GM12878 (cell line): ENCODE measurements around the gene BRWD1. TPM values are rescaled to one million over a fixed set of nuclear protein-coding genes. Genes with fewer than 3 reads are reported as not detected.

Experiments
- ASH2L ChIP-seq: fragments of 300-600, 200-600 bp; sonication (generic); IDR thresholded peaks from 2 replicates; pipeline ENCODE4 v1.6.1; 2017; ENCODE audit warnings: low read depth, mild to moderate bottlenecking, borderline replicate concordance
- BMI1 ChIP-seq: fragments of 450-650 bp; IDR thresholded peaks from 2 replicates; pipeline ENCODE4 v1.6.1; 2016; ENCODE audit warnings: mild to moderate bottlenecking, moderate library complexity, borderline replicate concordance
- HCFC1 ChIP-seq: fragments of 150-350 bp; IDR thresholded peaks from 2 replicates; pipeline ENCODE4 v1.6.1; 2014; ENCODE audit warnings: low read length
- IKZF2 ChIP-seq, 2 experiments: fragments of 450-650 bp; IDR thresholded peaks; 2 replicates each; pipeline ENCODE4 v1.6.1; 2017; ENCODE audit warnings: mild to moderate bottlenecking in 2 of 2, moderate library complexity in 2 of 2
- KLF5 ChIP-seq: fragments of 450-650 bp; IDR thresholded peaks from 2 replicates; pipeline ENCODE4 v1.6.1; 2014; ENCODE audit warnings: mild to moderate bottlenecking; ENCODE audit not compliant: partially characterized antibody
- RCOR1 ChIP-seq: conservative IDR thresholded peaks from 2 replicates; pipeline ENCODE4 v1.6.1; 2012; ENCODE audit warnings: low read depth, low read length, improper control_type of control experiment
- RUNX3 ChIP-seq: IDR thresholded peaks from 2 replicates; pipeline ENCODE4 v1.6.1; 2012; ENCODE audit warnings: low read length, inconsistent platforms
- ZNF217 ChIP-seq: fragments of 450-650 bp; IDR thresholded peaks from 2 replicates; pipeline ENCODE4 v1.6.1; 2017; ENCODE audit warnings: antibody characterized with exemption, mild to moderate bottlenecking
- ZNF24 ChIP-seq: fragments of 450-650 bp; IDR thresholded peaks from 2 replicates; pipeline ENCODE4 v1.6.1; 2017; ENCODE audit warnings: antibody characterized with exemption, mild to moderate bottlenecking
- polyA plus RNA-seq, 11 experiments: library from polyadenylated mRNA; depleted of rRNA in 4 of 11; unstranded in 6 of 11; stranded (reverse) in 5 of 11; fragments of >200 nt; fragmentation: Nextera tagmentation in 4 of 11; fragmentation: Illumina TruSeq in 1 of 11; extraction: Ambion mirVana in 4 of 11; extraction: Trizol in 1 of 11; gene quantifications; 1 replicate in 1 of 11; 2 replicates in 10 of 11; pipeline versions ENCODE4 v1.2.1 to v1.2.3, GENCODE V29; 2011 to 2016; ENCODE audit warnings: inconsistent platforms in 2 of 11, missing spikeins in 2 of 11, low read depth in 1 of 11
- total RNA-seq, 4 experiments: library from RNA; depleted of rRNA in 3 of 4; stranded (reverse); fragments of >200 nt in 3 of 4; fragmentation: Illumina TruSeq in 1 of 4; extraction: Trizol in 1 of 4; gene quantifications; 2 replicates each; pipeline versions ENCODE4 v1.2.1 to v1.2.3, GENCODE V29; 2013 to 2021
- TF ChIP-seq, protein P1 (sequence below): fragments of 450-650 bp; IDR thresholded peaks from 2 replicates; pipeline ENCODE4 v1.6.1; 2018; ENCODE audit warnings: borderline replicate concordance, mild to moderate bottlenecking; ENCODE audit not compliant: partially characterized antibody
- TF ChIP-seq, protein P2 (sequence below): fragments of 450-650 bp; formaldehyde crosslinking; IDR thresholded peaks from 2 replicates; pipeline ENCODE4 v1.4.0; 2022; ENCODE audit warnings: mild to moderate bottlenecking, moderate library complexity
- TF ChIP-seq, protein P3 (sequence below): IDR thresholded peaks from 2 replicates; pipeline ENCODE4 v1.6.1; 2012; ENCODE audit warnings: low read length, inconsistent platforms
- TF ChIP-seq, protein P4 (sequence below): IDR thresholded peaks from 2 replicates; pipeline ENCODE4 v1.6.1; 2012; ENCODE audit warnings: mild to moderate bottlenecking, low read depth, low read length
- TF ChIP-seq, protein P5 (sequence below): fragments of 450-650 bp; IDR thresholded peaks from 2 replicates; pipeline ENCODE4 v1.6.1; 2016; ENCODE audit warnings: mild to moderate bottlenecking, moderate library complexity, borderline replicate concordance

BRWD1 gene
- total and polyA plus RNA-seq, 10 of the 15 experiments (the other 5 are each of a cell fraction or from before 2014, with no cell fraction given), result 3.1 to 19.0 (median 13.5) TPM

DNA sequence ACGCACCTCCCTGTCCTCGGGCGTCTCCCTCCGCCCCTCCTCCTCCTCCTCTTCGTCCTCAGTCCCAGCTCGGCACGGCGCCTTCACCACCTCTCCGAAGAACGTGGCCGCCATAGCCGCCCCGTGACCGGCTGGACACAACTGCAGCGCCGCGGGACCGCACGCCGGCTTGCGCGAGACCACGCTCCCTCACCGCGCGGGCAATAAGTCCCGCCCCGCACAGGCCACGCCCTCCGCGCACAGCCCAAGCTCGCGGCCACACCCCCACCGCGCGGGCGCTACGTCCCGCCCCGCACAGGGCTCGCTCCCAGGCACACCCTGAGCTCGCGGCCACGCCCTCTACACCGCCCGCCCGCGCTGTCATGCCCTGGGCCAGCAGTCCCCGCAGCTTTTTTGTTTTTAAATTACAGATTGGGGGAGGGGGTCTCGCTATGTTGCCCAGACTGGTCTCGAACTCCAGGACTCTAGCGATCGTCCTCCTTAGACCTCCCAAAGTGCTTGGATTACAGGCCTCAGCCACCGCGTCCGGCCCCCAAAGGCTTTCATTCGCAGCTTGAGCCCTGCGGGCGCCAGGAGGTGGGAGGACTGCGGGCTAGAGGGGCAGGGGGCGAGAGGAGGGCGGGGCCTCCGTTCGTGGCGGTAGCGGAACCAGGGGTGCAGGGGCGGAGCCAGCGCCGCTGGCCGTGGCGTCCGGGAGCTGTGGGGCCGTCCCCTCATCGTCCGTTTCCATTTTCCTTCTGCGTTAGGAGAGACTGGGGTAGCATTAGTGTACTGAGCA lies 130.0 kb downstream of the BRWD1 start, which contains the start of gene PSMG1 (continued):
- TF ChIP-seq, protein P1, sequence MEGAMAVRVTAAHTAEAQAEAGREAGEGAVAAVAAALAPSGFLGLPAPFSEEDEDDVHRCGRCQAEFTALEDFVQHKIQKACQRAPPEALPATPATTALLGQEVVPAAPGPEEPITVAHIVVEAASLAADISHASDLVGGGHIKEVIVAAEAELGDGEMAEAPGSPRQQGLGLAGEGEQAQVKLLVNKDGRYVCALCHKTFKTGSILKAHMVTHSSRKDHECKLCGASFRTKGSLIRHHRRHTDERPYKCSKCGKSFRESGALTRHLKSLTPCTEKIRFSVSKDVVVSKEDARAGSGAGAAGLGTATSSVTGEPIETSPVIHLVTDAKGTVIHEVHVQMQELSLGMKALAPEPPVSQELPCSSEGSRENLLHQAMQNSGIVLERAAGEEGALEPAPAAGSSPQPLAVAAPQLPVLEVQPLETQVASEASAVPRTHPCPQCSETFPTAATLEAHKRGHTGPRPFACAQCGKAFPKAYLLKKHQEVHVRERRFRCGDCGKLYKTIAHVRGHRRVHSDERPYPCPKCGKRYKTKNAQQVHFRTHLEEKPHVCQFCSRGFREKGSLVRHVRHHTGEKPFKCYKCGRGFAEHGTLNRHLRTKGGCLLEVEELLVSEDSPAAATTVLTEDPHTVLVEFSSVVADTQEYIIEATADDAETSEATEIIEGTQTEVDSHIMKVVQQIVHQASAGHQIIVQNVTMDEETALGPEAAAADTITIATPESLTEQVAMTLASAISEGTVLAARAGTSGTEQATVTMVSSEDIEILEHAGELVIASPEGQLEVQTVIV, result no peak
- peak; percentile 70 for TF ChIP-seq KLF5
- no peak for TF ChIP-seq RCOR1
- TF ChIP-seq BMI1, result no peak
- TF ChIP-seq ASH2L, result peak; percentile 23; the same call in 1 of the 2 replicates
- no peak for TF ChIP-seq HCFC1
- TF ChIP-seq, protein P2, sequence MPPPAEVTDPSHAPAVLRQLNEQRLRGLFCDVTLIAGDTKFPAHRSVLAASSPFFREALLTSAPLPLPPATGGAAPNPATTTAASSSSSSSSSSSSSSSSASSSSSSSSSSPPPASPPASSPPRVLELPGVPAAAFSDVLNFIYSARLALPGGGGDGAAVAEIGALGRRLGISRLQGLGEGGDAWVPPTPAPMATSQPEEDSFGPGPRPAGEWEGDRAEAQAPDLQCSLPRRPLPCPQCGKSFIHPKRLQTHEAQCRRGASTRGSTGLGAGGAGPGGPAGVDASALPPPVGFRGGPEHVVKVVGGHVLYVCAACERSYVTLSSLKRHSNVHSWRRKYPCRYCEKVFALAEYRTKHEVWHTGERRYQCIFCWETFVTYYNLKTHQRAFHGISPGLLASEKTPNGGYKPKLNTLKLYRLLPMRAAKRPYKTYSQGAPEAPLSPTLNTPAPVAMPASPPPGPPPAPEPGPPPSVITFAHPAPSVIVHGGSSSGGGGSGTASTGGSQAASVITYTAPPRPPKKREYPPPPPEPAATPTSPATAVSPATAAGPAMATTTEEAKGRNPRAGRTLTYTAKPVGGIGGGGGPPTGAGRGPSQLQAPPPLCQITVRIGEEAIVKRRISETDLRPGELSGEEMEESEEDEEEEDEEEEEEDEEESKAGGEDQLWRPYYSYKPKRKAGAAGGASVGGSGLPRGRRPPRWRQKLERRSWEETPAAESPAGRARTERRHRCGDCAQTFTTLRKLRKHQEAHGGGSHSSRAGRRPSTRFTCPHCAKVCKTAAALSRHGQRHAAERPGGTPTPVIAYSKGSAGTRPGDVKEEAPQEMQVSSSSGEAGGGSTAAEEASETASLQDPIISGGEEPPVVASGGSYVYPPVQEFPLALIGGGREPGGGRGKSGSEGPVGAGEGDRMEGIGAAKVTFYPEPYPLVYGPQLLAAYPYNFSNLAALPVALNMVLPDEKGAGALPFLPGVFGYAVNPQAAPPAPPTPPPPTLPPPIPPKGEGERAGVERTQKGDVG (CRISPR knock-in tag), result no peak
- TF ChIP-seq, protein P3, sequence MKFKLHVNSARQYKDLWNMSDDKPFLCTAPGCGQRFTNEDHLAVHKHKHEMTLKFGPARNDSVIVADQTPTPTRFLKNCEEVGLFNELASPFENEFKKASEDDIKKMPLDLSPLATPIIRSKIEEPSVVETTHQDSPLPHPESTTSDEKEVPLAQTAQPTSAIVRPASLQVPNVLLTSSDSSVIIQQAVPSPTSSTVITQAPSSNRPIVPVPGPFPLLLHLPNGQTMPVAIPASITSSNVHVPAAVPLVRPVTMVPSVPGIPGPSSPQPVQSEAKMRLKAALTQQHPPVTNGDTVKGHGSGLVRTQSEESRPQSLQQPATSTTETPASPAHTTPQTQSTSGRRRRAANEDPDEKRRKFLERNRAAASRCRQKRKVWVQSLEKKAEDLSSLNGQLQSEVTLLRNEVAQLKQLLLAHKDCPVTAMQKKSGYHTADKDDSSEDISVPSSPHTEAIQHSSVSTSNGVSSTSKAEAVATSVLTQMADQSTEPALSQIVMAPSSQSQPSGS, result no peak
- no peak; the same call in 1 of the 2 replicates for TF ChIP-seq RUNX3
- peak; percentile 92; the same call in 1 of the 2 replicates for TF ChIP-seq ZNF217
- no peak for TF ChIP-seq ZNF24
- TF ChIP-seq IKZF2 (IDR thresholded peaks at IDR 0.05), result no peak; a peak in 1 of 4 replicates
- TF ChIP-seq, protein P4, sequence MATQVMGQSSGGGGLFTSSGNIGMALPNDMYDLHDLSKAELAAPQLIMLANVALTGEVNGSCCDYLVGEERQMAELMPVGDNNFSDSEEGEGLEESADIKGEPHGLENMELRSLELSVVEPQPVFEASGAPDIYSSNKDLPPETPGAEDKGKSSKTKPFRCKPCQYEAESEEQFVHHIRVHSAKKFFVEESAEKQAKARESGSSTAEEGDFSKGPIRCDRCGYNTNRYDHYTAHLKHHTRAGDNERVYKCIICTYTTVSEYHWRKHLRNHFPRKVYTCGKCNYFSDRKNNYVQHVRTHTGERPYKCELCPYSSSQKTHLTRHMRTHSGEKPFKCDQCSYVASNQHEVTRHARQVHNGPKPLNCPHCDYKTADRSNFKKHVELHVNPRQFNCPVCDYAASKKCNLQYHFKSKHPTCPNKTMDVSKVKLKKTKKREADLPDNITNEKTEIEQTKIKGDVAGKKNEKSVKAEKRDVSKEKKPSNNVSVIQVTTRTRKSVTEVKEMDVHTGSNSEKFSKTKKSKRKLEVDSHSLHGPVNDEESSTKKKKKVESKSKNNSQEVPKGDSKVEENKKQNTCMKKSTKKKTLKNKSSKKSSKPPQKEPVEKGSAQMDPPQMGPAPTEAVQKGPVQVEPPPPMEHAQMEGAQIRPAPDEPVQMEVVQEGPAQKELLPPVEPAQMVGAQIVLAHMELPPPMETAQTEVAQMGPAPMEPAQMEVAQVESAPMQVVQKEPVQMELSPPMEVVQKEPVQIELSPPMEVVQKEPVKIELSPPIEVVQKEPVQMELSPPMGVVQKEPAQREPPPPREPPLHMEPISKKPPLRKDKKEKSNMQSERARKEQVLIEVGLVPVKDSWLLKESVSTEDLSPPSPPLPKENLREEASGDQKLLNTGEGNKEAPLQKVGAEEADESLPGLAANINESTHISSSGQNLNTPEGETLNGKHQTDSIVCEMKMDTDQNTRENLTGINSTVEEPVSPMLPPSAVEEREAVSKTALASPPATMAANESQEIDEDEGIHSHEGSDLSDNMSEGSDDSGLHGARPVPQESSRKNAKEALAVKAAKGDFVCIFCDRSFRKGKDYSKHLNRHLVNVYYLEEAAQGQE, result no peak
- TF ChIP-seq, protein P5, sequence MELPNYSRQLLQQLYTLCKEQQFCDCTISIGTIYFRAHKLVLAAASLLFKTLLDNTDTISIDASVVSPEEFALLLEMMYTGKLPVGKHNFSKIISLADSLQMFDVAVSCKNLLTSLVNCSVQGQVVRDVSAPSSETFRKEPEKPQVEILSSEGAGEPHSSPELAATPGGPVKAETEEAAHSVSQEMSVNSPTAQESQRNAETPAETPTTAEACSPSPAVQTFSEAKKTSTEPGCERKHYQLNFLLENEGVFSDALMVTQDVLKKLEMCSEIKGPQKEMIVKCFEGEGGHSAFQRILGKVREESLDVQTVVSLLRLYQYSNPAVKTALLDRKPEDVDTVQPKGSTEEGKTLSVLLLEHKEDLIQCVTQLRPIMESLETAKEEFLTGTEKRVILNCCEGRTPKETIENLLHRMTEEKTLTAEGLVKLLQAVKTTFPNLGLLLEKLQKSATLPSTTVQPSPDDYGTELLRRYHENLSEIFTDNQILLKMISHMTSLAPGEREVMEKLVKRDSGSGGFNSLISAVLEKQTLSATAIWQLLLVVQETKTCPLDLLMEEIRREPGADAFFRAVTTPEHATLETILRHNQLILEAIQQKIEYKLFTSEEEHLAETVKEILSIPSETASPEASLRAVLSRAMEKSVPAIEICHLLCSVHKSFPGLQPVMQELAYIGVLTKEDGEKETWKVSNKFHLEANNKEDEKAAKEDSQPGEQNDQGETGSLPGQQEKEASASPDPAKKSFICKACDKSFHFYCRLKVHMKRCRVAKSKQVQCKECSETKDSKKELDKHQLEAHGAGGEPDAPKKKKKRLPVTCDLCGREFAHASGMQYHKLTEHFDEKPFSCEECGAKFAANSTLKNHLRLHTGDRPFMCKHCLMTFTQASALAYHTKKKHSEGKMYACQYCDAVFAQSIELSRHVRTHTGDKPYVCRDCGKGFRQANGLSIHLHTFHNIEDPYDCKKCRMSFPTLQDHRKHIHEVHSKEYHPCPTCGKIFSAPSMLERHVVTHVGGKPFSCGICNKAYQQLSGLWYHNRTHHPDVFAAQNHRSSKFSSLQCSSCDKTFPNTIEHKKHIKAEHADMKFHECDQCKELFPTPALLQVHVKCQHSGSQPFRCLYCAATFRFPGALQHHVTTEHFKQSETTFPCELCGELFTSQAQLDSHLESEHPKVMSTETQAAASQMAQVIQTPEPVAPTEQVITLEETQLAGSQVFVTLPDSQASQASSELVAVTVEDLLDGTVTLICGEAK, result 0 out of 2 replicates have a peak, but pooled peaks have one; percentile 28
